Pancreas (tissue), 10 donors: ENCODE measurements around the gene CACNA1F. TPM values are rescaled to one million over a fixed set of nuclear protein-coding genes. Genes with fewer than 3 reads are reported as not detected.

ENCODE experiments used
- ATAC-seq, 4 donors: fragments of 200-7000 bp; cut with Tn5 transposase; one replicate each; pipeline versions ENCODE4 v1.8.0 to v1.9.1; 2020; ENCODE audit warnings: mild to moderate bottlenecking in 4 of 4, moderate library complexity in 4 of 4
- DNase-seq, 6 donors: peaks; one replicate each; pipeline ENCODE4 v3.0.0-alpha.2; 2020
- FAIRE-seq: peaks from 2 replicates; lab custom pipeline; 2012; peaks lifted over from hg19 to GRCh38; lab: Jason Lieb, UNC
- H3K27ac ChIP-seq, 4 donors: fragments of 200-600 bp; sonication (generic); 1 replicate in 3 of 4; 2 replicates in 1 of 4; pipeline versions ENCODE4 v1.5.0 to v1.8.0; 2020
- H3K27me3 ChIP-seq, 4 donors: fragments of 200-600 bp; one replicate each; pipeline ENCODE4 v1.8.0; 2021
- H3K36me3 ChIP-seq, 3 donors: fragments of 200-600 bp; sonication (generic) in 1 of 3; one replicate each; pipeline versions ENCODE4 v1.5.0 to v1.8.0; 2020 to 2021
- H3K4me1 ChIP-seq, 3 donors: fragments of 200-600 bp; one replicate each; pipeline ENCODE4 v1.8.0; 2021
- H3K4me3 ChIP-seq, 4 donors: fragments of 200-600 bp; sonication (generic) in 2 of 4; one replicate each; pipeline versions ENCODE4 v1.5.0 to v1.8.0; 2020 to 2021
- H3K9me3 ChIP-seq, 4 donors: fragments of 200-600 bp; one replicate each; pipeline ENCODE4 v1.8.0; 2021
- CTCF ChIP-seq, 4 donors: fragments of 200-600 bp; sonication (generic) in 3 of 4; IDR thresholded peaks; one replicate each; pipeline versions ENCODE4 v1.5.0 to v1.8.0; 2021; ENCODE audit warnings: antibody characterized with exemption in 4 of 4
- WGBS, 2 donors: extraction: QIAGEN DNeasy Blood & Tissue Kit; methylation state at CpG; one replicate each; pipeline ENCODE4 v1.1.7; 2013; 5-methylcytosine and 5-hydroxymethylcytosine counted together
- intact Hi-C, 3 donors: fragments of 100-400 bp; cut with DNase I; formaldehyde crosslinking; loops; one replicate each; pipeline versions ENCODE4 v1.11.1 to v1.14.2; 2022
- polyA plus RNA-seq, 2 donors: library from polyadenylated mRNA; stranded (reverse); fragments of 200-250 nt; gene quantifications; one replicate each; pipeline ENCODE4 v1.2.3, GENCODE V29; 2013
- total RNA-seq, 6 donors: library from RNA; stranded (reverse); fragmentation: NEBNext Ultra II Directional in 4 of 6; extraction: Animal tissue kit (Norgen Biotek cat#: 25700) in 4 of 6; gene quantifications; one replicate each; pipeline versions ENCODE4 v1.2.1 to v1.2.4, GENCODE V29; 2021 to 2023
- donor health status: healthy with polysubstance abuse.
- donor health status: DM: no; HTN: no; CAD: no; lungs with moderate emphysema.
- donor health status: DM: no; HTN: no; CAD: no.
- donor health status: control.
- donor health status: control.
- donor health status: Bipolar disorder and iron deficiency.
- donor health status: DM: yes; HTN: yes; CAD: no.
- donor health status: DM: no; HTN: no; CAD: no.
- donor health status: DM: no; HTN: no; CAD: no.
- donor health status: DM: yes; HTN: yes; CAD: no.

The CACNA1F gene
- total and polyA plus RNA-seq, 8 donors: 0.03 to 0.87 (median 0.19) TPM

GRCh38 chrX:49178537-49178936 lies 54.6 kb downstream of the CACNA1F start:
- DNase-seq (no peak), FAIRE-seq (no peak), ATAC-seq (no peak)
- no peaks in the 10 kb centered on the region for H3K36me3 ChIP-seq
- H3K4me1 ChIP-seq: no peaks in the 10 kb centered on the region
- no peaks in the 10 kb centered on the region for H3K27me3 ChIP-seq
- H3K27ac ChIP-seq: no peak overlapping the region
- intact Hi-C loops: no loop called here
- H3K4me3 ChIP-seq: no peak overlapping the region
- WGBS, 2 donors: 88 to 96% methylated on average over 3 of the region's 3 CpGs
- H3K9me3 ChIP-seq: no peaks in the 10 kb centered on the region
- no peak for TF ChIP-seq CTCF (IDR thresholded peaks at IDR 0.05)

- FAIRE-seq (no peak), ATAC-seq (no peak), DNase-seq (peak in 1 of 6 donors; percentile 14)
- no peak for TF ChIP-seq CTCF (IDR thresholded peaks at IDR 0.05)
- no peak overlapping the region for H3K27ac ChIP-seq
- H3K36me3 ChIP-seq: no peaks in the 10 kb centered on the region
- no peaks in the 10 kb centered on the region for H3K9me3 ChIP-seq
- 87 to 93% methylated on average over 23 of the region's 23 CpGs for WGBS, 2 donors
- no peak overlapping the region for H3K4me3 ChIP-seq
- H3K4me1 ChIP-seq: peaks cover 0 to under 1% (median 0%) of the 10 kb centered on the region in 3 donors
- no peaks in the 10 kb centered on the region for H3K27me3 ChIP-seq
- intact Hi-C loops: no loop called here
Observed at GRCh38 chrX:49177873-49178480, 55.2 kb downstream of the CACNA1F start.

GRCh38 chrX:49177338-49177833 lies 55.8 kb downstream of the CACNA1F start:
- no peak for TF ChIP-seq CTCF (IDR thresholded peaks at IDR 0.05)
- no peaks in the 10 kb centered on the region for H3K36me3 ChIP-seq
- no peak overlapping the region for H3K4me3 ChIP-seq
- H3K9me3 ChIP-seq: no peaks in the 10 kb centered on the region
- 70 to 84% methylated on average over 4 of the region's 4 CpGs for WGBS, 2 donors
- FAIRE-seq: no peak
- H3K4me1 ChIP-seq: peaks cover 0 to 2% (median 0%) of the 10 kb centered on the region in 3 donors
- no peaks in the 10 kb centered on the region for H3K27me3 ChIP-seq
- ATAC-seq: peak; percentile 7 to 62 (median 39)
- intact Hi-C loops: no loop called here
- no peak overlapping the region for H3K27ac ChIP-seq
- DNase-seq: peak in 1 of 6 donors; percentile 12

GRCh38 chrX:49176421-49177326 lies 56.5 kb downstream of the CACNA1F start:
- no peaks in the 10 kb centered on the region for H3K9me3 ChIP-seq
- no peak for FAIRE-seq
- DNase-seq: peak in 1 of 6 donors; percentile 18
- H3K27ac ChIP-seq: no peak overlapping the region
- no peak for TF ChIP-seq CTCF (IDR thresholded peaks at IDR 0.05)
- peaks cover 0 to 2% (median 0%) of the 10 kb centered on the region in 3 donors for H3K4me1 ChIP-seq
- H3K36me3 ChIP-seq: no peaks in the 10 kb centered on the region
- WGBS, 2 donors: 64 to 68% methylated on average over 27 of the region's 27 CpGs
- no peak for ATAC-seq
- H3K4me3 ChIP-seq: no peak overlapping the region
- H3K27me3 ChIP-seq: no peaks in the 10 kb centered on the region
- intact Hi-C loops: no loop called here
